Measurements from ENCODE around the gene PLEKHA8.
"Not testable (repeated sequence)": the region's sequence is repeated elsewhere in the genome, so short reads cannot be mapped to it uniquely, and the experiment has no call there.

Gene PLEKHA8

DNA sequence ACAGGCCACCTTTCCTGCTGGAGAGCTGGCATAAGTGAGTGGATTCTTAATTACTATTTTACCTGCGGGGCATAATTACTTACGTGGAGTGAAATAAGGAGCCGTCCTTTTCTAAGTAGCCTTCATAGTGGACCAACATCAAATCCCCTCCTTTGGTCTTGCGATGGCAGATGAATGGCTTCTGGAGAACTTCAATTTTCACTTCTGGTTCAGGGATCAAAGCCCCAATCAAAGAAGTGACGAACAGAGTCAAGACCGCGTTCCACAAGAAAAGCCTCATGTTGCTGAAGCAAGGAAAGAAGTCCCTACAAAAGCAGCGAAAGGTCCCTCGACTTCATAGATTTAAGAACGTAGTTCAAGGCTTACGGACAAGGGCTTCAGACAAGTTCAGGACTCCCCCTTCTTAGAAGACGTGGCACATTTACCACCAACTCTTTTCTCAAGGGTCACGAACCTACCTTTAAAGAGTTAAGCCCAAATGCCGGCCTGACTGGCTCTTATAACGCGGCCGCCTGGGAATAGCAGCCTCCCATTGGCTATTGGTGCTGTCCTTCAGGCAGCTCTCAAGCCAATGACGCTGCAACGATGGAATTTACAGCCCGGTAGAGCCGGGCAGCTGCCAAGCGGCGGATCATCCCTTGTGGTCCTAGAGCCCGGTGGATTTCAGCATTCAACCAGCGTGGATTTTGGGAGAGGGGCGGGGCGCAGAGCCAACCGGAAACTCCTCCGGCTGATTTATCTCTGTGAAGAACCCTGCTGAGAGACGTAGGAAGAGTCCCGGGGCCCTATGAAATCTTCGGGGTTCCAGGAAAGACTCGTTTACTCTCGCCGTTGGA is 1.8 kb upstream of the PLEKHA8 start, which contains the start of gene FKBP14:
FKBP14 (minus strand) TSS at position 474 of the 836 bp plus-strand sequence; CDS start at position 280, 194 bp downstream.
- DNase-seq, result peak; percentile 97

DNA sequence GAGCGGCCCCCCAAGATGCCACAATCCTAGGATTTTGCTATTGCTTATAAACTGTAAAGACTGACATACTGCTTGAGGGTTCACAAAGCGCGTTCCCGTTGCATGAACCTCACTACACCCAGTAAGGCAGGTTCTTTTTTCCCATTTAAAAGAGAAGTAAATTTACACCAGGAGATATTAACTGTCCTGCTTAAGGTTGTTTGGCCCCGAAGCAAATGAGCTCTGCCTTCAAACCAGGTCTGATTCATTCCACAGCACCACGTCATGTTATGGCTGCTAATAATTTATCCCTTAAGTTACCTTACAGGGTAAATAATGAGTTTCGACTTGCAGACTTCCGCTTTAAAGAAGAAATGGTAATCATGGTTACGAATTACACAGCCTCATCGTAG is 1.2 kb upstream of the PLEKHA8 start:
- no peak for DNase-seq

DNA sequence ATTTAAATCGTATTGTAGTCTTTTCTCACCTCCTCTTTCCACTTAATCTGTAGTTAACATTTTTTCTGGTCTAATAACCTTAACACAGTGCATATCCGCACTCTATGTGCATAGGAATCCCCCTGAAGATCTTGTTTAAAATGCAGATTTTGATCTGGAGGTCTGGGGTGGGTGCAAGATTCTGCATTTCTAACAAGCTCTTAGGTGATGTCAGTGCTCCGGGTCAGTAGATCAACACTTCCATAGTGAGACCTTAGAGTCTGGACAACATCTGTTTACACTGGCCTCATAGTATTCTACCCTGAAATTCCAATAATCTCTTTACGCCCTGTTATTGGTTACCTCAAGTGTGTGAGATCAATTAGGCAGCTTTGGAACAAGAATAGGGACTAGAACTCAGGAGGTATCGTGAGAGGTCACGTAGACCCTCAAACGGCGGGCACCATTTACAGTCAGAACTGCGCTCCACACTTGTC is 434 bp upstream of the PLEKHA8 start:
- DNase-seq, result no peak

DNA sequence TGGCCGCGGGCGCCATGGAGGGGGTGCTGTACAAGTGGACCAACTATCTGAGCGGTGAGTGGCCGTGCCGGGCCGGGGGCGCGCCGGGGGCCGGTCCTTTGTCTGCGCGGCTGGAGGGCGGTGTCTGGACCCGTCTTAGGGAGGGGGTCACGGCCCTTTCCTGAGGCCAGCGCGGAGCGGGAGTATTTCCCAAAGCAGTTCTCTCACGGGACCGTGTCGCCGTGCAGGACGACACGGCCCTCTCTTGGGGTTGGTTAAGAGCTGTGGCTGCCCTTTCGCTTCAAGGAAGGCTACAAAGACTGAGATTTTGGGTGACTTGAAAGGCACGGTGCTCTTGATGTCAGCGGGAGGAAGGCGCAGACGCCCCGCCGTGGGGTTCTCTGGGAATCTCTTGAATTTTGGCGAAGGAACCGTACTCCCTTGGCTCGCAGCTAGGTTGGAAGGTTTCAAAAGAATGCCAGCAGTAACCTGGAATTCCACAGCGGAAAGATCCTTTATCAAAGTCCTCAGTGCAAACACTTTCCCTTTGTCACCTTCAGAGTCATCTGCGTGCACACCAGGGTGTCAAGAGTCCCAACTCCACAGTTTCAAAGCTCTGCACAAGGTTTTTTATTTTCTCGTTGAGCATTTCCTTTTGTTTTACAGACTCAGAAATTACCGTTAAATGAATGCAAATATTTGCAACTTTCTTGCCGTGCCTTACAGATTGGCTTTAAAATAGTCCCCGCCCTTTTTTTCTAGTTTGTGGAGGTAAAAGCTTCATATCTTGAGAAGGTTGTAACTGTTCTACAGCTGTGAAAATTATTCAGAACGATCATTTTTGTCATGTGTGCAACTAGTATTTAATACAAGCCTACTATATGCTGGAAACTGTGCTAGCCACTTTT is 780 bp downstream of the PLEKHA8 start:
- DNase-seq, result no peak

DNA sequence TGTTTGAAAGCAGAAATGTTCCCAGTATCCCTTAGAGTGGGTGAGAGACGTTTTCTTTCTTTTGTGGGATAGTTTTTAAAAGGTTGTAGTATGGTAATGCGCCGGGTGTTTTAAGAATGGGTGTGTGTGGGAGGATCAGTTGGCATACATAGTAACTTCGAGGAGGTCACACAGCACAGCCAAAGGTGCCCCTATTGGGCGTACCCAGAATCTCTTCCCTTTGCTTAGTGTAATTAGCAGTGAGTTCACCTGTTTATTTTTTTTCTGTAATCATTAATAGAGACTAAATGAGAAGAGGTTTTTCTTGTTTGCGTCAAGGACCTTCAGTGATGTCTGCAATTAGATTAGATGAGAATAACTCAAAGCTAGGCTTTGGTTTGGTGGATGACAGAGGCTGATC is 1.5 kb downstream of the PLEKHA8 start:
- no peak for DNase-seq

DNA sequence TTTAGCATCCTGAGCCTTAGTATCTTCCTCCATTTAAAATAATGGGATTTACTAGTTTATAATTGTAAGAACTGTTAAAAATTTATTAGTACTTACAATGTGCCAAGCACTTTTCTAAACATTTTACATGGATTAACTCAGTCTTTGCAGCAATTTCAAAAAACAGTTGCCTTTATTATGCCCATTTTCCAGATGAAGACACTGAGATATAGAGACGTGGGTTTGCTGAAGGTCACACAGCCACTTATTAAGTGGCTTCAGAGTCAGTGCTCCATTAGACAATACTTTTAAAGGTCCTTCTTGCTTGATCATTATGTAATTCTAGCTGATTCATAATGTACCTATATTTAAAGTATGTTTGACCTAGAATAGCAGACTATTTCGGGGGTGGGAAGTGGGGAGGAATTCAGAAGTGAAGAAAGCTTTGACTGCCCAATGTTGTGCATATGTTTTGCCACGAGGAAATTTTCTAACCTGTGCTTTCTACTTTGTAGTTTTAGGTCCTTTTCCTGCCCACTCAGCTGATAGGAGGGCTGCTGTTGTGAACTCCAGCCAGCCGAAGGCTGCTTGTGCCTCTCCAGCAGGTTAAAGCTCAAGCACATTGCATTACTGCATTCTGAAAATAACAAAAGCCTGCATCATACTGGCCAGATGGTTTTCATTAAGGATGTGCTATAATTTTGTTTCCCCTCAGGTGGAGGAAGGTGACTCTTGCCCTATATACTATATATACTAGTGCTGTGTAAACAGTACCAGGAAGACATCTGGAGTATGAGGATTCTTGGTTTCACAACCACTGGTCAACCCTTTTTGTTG is 4.3 kb downstream of the PLEKHA8 start:
- no peak for DNase-seq

DNA sequence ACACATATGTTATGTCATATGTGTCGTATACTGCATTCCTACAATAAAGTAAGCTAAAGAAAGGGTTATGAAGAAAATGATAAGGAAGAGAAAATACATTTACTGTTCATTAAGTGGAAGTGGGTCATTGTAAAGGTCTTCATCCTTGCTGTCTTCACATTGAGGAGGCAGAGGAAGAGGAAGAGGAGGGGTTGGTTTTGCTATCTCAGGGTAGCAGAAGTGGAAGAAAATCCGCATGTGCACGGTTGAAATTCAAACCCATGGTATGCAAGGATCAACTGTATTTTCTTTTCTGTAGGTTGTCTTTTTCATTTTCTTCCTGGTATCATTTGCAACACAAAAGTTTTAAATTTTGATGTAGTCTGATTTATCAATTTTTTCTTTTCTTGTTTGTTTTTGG is 6.3 kb downstream of the PLEKHA8 start:
- no peak for DNase-seq

DNA sequence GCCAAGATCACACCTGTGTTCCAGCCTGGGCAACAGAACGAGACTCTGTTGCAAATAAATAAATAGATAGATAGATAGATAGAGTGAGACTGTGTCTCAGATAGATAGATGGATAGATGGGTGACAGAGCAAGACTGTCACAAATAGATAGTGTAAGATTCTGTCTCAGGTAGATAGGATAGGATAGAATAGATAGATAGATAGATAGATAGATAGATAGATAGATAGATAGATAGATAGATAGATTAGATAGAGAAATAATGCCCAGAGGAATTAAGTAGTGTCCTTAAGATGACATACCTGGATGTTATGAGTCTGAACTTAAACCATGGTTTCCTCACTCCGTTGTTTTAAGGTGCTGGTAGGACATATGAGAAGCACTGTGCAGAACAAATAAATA is 8.0 kb downstream of the PLEKHA8 start:
- DNase-seq, result no peak

DNA sequence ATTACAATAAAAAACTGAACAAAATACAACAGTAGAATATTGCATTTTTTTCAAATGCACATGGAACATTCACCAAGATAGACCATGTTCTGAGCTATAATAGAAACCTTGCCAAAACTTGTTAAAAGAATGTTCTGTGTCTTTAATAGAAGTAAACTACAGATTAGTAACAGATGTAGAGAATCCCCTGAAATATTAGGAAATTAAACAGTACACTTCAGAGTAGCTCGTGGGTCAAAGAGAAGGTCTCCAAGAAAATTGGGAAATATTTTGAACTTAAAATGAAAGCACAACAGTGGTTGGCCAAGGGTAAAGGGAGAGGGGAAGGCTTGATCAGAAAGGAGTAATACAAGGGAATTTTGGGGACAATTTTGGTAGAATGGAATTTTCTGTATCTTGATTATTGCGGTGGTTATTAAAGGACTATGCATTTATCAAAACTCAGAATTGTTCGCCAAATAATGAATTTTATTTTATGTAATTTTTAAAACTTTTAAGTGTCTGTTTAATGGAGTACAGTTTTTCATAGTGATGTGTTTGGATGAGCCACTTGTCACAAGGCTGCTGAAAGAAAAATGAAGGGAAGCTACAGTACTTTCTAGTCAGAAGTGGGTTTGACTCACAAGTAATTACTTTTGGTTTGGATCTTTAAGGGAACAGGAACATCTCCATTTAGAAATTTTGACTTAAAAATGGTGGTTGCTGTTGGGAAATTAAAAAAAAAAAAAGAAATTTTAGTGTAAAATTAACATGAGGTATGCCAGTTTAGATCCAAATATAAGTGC is 10.2 kb downstream of the PLEKHA8 start:
- no peak for DNase-seq

DNA sequence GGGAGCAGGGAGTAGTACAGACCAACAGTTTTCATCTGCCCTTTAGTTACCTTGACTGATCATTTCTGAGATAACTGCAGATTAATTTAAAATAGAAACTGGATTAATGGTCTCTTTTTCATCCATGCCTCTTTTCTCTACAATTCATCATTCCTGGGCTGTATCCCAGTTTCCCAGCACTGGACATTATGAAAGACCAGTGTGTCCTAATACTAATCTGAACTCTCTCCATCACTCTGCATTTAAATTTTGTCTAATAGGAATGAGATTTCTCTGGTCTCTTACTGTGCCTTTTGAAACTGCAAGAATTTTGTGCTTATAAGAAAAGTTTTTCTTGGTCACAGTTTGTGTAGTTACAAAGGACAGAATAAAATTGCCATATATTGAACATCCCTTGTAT is 12.7 kb downstream of the PLEKHA8 start:
- no peak for DNase-seq

DNA sequence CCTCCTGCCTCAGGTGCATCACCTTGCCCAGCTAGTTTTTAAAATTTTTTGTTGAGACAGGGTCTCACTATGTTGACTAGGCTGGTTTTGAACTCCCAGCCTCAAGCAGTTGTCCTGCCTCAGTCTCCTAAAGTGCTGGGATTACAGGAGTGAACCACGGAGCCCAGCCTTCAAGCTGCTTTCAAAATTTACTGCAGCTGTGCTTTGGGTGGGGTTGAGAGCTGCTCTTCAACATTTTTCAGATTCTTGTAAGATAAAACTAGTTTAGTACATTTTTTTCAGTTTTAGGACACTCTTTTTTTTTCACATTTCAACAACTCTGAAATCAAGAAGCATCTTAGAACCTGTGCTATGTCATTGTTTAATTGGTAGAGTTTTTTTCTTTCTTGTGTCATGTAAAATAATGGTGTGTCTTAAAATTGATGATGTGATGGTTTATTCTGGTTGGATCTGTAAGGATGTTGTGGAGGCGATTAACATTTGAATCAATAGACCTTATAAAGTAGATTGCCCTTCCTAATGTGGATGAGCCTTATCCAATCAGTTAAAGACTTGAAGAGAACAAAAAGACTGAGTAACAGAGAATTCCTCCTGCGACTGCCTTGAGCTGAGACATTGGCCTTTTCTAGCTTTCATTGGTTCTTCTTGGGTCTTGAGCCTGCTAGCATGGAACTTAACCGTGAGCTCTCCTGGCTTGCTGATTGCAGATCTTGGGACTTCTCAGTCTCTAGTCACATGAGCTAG is 13.5 kb downstream of the PLEKHA8 start:
- no peak for DNase-seq

DNA sequence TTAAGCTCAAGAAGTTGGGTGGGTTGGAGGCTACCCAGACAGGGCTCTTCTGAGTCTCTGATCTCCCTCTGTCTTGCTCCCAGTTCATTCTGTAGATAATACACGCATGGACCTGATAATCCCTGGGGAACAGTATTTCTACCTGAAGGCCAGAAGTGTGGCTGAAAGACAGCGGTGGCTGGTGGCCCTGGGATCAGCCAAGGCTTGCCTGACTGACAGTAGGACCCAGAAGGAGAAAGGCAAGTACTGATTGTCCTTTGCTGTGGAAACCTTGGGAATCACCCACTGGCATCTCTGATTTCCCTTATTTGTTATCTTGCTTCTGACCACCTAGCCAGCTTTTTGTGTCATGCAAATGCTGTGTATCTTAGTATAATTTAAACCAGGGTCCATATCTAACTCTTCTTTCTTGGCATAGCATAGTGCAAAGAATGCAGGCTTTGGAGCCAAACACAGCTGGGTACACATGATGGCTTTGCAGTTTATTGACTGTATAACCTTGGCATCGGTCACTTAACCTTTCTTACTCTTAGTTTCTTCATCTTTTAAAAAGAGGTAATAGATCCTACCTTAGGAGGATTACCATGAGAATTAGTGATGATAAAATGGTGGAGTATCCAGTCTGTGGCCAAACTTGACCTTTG is 18.0 kb downstream of the PLEKHA8 start:
- no peak for DNase-seq

DNA sequence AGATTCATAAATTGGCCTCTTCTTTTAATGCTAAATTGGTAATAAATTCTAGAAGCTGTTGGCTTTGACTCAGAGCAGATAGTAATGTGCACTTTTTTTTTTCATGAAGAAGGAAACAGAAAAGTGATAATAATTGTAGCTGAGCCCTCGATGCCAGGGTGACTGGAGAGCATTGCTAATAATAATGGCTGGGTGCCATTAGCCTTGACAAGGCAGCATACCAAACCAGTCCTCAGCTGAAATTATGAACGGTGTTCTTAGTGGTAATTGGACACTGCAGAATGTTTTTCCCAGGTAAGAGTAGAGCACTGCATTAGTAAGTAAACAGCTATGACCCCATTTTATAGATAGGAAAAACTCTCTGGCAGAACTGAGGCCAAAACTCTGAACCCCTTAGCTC is 18.9 kb downstream of the PLEKHA8 start:
- no peak for DNase-seq

DNA sequence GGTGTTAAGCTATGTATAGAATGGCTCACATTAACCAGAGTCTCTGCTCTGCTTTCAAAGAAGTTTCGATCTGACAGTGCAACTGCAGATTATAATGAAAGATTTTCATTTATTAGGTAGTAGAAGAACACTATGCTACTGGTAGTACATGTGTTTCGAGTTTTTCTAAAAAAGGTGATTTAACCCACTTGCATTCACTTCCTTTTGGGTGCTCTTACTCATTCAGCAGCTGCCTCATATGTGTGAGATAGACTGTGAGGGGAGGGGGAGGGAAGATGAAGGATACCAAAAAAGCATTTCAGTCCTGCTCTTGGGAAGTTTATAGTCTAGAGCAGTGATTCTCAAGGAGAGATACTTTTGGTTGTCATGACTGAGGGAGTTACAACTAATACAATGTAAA is 20.4 kb downstream of the PLEKHA8 start:
- DNase-seq, result no peak

DNA sequence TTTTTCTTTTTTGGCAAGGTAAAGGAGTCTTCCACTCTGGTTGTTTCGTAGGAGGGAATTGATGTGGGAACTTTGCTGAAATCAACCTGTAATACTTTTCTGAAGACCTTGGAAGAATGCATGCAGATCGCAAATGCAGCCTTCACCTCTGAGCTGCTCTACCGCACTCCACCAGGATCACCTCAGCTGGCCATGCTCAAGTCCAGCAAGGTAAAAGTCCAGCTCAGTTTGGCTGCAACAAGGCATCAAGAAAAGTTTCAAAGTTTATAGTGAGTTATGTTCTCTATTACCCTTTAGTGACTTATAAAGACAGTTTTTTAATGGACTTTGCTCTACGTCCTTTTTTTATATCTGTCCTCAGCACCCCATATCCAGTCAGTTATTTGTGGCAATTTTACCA is 21.0 kb downstream of the PLEKHA8 start:
- DNase-seq, result no peak

DNA sequence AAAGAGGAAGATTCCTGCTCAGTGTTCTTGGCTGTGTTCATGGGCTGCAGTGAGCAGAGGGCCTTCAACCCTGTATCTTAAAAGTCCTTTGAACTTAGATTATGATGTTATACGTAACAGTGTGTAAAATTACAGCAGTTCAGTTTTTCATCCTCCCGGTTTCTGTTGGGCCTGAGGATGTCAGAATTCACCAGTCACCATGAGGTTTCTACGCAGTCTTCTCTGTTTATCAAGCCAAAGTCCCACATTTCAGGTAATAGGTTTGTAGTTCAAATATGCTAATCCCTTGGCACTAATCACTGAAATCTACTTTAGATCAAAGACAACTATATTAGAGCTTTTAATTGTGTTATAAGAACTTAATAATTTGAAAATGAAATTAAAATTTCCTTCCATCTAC is 24.9 kb downstream of the PLEKHA8 start:
- no peak for DNase-seq

DNA sequence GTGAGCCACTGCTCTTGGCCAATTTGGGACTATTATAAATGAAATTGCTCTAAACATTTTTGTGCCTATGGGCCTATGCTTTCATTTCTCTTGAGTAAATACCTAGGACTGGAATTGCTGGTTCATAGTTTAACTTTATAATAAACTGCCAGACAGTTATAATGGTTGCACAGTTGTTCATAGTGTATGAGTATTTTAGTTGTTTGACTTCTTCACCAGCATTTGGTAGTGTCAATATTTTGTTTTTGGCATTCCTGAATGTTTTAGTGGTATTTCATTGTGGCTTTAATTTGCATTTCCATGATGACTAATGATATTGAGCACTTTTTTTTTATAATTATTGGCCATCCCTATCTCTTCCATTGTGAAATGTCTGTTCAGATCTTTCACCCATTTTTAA is 29.5 kb downstream of the PLEKHA8 start:
- DNase-seq, result no peak

DNA sequence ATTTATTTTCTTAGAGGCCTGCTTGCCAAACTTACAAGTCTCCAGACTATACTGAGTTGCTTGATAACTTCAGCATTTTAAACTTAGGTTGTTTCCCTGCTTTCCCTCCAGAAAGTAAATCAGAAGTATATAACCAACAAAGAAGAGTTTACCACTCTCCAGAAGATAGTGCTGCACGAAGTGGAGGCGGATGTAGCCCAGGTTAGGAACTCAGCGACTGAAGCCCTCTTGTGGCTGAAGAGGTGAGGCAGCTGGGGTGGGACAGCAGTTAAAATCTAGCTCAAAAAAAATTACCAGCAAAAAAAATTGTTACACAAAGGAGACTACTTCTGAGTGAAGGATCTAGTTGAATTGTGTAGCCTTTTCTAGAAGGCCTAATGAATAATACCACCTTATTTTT is 33.6 kb downstream of the PLEKHA8 start:
- not testable (repeated sequence) for DNase-seq

DNA sequence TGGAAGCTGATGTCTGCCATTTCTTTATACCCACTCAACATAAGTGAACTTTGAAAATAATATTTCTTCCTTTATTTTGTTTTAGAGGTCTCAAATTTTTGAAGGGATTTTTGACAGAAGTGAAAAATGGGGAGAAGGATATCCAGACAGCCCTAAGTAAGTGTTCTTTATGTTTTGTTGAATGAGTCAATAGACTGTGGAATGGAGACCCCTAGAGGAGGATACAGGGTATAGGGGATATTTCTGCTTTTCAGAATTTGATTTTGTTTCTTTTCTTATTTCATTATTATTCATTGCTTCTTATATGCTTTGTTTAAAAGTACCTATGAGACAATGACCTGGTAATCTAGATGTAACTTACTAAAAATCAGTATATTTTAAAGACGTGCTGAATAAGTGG is 34.4 kb downstream of the PLEKHA8 start:
- DNase-seq, result peak; percentile 21

DNA sequence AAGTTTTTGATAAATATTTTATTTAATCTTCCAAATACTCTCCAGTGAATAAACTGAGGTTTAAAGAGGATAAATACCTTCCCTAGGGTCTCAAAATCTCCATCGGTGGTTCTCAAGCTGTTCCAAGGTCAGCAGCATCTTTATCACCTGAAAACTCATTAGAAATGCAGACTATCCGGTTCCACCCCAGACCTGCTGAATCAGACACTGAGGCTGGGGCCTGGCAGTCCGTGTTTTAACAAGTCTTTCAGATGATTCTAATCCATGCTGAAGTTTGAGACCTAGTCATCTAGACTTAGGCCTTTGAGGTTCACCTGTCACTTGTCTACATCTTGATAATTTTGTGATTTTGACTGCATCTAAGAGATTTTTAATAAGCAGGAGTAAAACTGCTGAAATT is 37.5 kb downstream of the PLEKHA8 start:
- no peak for DNase-seq

DNA sequence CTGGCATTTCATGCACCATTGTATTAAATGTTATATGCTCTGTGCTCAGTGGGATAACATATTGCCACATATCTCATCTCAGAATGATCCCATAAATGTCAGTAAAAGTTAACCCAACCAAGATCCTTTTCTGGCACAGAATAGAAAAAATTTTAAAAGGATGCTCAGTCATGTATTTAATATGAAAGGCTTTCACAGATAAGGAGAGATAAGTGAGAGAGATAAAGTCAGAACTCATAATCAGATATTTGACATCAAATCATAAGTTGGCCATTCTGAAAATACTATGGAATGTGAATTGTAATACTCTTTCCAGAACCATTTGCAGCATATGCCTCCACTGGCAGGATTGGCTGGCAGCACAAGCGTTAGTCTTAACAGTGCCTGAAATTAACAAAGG is 38.5 kb downstream of the PLEKHA8 start:
- no peak for DNase-seq
